NCI-H1092 treated with DMSO at 0.1 percent for 48 hours (cell line): ENCODE data around the gene SLC25A28.

Experiments used
- DNase-seq: peaks from one replicate; lab custom pipeline; 2025; lab: John Stamatoyannopoulos, UW

Gene SLC25A28, protein sequence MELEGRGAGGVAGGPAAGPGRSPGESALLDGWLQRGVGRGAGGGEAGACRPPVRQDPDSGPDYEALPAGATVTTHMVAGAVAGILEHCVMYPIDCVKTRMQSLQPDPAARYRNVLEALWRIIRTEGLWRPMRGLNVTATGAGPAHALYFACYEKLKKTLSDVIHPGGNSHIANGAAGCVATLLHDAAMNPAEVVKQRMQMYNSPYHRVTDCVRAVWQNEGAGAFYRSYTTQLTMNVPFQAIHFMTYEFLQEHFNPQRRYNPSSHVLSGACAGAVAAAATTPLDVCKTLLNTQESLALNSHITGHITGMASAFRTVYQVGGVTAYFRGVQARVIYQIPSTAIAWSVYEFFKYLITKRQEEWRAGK

DNA sequence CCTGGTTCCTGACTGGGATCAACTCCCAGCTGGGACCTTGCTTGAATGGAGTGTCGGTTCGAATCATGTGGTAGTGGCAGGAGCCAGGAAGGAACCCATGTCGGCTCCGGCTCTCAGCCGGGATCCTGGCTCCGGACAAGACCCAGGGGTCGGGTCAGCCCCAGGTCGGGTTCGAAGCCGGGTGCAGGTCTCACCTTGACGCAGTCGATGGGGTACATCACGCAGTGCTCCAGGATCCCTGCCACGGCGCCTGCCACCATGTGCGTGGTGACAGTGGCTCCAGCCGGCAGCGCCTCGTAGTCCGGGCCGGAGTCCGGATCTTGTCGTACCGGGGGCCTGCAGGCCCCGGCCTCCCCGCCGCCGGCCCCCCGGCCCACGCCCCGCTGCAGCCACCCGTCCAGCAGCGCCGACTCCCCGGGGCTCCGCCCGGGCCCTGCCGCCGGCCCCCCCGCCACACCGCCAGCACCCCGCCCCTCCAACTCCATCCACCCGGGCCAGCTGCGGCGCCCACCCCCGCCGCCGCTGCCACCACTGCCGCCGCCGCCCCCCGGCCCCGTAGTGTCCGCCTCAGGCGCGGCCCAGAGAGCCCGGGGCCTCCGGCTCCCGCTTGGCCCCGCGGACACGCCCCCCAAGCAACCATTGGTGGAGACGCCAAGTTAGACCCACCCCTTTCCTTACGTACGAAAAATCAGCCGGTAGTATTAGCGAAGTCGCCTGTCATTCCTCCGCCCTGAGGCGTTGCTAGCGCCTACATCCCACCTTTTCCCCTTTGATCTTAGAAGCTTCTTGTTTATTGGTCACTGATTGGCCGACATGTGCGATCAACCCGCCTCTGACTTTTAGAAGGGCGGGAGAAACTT, at the start of gene SLC25A28:
TSS of gene SLC25A28 (minus strand) at position 589 of the 860 bp plus-strand sequence. CDS start at position 485, 104 bp downstream.
- DNase-seq, result peak; percentile 98

DNA sequence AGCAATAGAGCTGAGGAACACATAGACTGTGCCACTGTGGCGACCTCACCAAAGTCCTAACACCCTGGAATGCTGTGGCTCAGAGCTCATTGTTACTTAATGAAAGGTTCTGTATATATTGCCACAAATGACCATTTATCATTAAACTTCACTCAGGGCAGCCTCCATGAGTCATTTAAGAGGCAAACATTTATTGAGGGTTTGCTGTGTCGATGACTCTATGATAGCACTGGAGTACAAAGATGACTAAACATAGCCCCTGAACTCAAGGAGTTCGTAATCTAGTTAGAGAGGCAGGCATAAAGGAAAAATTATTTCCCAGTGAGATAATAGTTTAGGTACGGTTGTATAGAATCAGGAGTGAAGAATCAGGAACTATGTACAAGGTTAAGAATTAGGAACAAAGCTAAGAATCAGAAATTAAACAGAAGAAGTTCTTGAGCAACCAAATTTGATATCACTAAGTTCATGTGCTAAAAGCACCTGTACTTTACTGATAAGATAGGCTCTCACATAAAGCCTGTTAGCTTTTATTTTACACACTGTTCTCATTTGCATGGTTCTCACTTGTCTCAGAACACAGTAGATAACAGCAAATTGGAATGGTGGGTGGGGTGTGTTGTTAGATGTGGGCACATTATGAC, 47.0 kb upstream of the SLC25A28 start:
- no peak for DNase-seq

DNA sequence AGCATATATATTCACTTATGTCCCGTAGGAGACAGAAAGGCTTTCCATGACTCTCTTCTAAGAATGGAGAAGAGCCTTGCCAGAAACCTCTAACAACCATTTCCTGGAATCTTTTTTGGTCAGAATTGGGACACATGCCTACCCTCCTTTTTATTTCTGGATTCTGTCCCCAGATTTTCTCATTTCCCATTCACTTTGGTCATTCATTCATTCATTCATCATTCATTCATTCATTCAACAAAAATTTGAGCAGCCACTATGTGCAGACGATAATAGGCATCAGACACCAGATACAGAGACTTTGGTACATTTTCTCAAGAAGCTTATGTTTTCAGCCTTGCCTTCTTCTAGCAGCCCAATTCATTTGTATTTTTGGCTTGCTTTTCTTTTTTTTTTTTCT, 45.1 kb upstream of the SLC25A28 start:
- DNase-seq, result no peak

DNA sequence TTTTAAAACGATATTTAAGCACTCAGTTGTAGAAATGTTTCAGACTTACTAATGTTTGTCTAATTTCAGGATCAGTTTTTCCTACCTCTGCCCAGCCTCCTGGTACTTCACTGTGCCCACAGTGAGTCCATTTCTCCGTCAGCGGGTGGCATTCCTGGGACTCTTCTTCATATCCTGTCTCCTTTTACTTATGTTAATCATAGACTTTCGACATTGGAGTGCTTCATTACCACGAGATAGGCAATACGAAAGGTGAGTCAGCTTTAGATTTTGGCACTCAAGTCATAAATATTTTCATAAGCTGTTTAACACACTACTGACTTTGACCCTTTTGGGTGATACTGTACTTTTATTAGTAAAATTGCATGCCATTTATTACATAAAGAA, 41.1 kb upstream of the SLC25A28 start:
- no peak for DNase-seq

DNA sequence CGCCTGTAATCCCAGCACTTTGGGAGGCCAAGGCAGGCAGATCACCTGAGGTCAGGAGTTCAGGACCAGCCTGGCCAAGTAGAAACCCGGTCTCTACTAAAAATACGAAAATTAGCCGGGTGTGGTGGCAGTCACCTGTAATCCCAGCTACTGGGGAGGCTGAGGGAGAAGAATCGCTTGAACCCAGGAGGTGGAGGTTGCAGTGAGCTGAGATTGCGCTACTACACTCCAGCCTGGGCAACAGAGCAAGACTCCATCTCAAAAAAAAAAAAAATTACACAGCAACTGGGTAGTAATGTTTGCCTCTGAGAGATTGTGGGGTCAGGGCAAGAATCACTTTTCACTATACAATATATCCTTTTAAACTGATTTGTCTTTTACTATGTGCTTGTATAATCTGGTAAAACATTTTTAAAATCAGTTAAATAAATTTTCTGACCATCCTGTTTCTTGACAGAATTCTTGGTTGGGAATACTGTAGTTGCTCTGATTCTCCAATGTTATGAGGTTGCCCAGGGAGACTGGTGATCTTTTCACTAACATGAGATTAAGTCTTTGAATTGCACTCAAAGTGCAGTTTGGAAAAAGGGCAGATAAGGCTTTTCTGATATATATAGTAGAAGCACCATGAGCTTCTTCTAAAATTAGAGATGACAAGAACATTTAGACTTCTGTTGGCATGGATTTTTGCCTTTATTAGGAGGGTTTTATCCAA, 40.6 kb upstream of the SLC25A28 start:
- DNase-seq, result no peak

DNA sequence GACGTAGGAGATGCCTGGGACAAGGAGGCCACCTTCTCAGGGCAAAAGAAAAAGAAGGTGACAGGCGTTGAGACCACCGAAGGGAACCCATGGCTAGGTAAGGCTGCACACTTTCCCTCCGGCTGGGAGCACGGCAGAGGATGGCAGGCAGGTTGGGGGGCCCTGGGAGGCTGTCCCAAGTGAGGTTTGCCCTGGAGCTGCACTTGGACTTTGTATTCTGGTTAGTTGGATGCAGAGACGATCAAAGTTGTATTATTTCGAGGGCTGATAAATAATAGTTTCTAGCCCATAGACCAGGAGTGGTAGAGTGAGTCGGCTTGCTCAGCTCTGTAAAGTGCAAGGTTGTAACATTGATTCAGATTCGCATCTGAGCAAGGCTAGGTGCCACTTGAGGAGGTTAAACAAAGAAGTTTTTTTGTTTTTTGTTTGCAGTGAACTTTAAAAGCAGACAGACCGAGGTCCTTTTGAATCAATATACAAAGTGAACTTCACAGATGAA, 39.7 kb upstream of the SLC25A28 start:
- DNase-seq, result no peak

DNA sequence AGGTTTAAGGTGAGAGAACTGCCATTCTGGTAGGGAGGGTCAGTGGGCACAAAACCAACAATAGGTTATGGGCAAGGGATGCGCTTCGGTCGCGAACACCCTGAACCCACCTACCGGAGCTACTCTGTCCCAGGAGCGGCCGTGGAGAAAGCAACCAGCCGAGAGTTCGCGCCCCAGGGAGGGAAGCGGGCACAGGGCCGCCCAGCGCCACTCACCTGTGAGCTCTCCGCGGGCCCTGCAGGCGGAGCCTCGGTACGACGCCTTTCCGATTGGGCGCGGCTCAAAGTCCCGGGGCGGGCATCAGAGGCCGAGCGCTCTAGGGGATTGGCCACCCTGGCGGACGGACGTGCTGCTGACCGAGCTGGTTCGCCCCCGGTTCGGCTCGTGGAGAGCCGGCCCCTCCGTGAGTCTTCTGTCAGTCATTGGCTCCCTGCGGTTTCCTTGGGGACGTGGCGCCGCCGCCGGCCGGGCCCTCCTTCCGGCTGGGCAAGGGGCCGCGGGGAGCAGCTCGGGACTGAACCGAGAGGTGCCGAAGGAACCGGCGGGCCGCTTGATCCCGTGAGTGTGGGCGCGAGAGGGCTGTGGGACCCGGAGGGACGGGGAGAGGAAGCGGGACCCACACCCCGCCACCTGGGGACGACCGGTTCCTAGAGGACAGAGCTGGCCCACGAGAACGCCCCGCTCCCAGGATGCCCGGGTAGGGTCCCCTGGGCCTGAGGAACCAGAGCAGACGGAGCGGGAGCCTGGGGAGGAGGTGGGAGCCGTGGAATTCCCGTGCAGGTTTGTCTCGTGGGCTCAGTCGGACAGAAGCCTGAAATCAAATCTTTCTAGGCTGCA, 39.0 kb upstream of the SLC25A28 start, which contains the start of gene ENTPD7:
TSS of gene ENTPD7 (plus strand) at position 479 of the 837 bp plus-strand sequence. CDS start 448 bp downstream, outside the sequence.
- DNase-seq, result peak; percentile 90

DNA sequence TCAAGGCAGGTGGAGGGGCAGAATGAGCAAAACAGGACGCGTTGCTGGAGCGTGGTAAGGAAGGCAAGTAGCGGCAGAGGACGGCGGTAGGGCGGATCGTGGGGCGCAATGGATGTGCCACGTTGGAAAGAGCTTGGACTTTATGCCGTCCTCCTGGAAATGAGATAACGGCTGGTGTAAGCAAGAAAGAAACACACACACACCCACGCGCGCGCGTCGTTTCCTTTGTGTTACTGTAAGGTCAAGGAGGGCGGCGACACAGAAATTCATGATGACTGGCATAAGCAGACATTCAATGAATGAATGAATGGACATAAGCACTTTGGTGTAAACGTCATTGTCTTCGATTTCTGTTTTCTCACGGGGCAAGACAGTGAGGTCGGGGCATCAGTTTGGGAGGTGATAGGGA, 38.4 kb upstream of the SLC25A28 start:
- peak; percentile 16 for DNase-seq

DNA sequence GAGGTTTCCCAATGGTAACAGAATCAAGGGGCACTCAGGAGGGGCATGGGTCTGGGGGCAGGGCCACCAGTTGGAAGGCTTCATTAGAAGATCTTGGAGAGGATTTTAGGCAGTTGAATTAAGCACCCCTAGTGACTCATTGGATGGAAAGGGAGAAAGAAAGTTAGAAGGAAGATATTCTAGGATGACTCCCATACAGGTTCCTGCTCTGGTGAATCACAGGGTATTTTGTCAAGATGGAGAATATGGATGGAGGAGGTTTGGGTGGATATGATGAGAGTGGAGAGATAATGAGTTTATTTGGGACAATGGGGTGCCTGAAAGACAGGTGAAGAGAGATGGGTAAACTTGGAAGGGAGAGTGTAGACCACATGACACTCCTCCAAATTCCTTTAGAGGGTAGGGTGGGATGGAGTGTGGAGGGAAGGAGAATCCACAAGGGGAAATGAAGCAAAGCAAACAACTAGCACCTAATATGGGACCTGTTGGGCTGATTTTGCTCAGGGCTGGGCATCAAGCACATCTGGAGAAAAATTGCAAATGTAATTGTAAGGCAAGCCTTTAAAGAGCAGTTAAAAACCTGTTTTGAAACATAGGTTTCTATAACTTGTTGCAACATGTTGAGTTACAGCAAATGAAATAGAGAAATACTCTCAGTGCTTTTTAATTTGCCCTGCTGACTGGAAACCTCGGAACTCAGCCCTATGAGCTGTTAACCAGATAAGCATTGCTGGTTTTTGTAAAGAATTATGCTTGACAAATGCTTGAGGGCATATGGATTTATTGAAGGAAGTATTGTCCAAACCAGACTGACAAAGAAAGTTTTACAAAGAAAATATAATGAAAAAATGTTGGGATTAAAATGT, 36.2 kb upstream of the SLC25A28 start:
- DNase-seq, result no peak

DNA sequence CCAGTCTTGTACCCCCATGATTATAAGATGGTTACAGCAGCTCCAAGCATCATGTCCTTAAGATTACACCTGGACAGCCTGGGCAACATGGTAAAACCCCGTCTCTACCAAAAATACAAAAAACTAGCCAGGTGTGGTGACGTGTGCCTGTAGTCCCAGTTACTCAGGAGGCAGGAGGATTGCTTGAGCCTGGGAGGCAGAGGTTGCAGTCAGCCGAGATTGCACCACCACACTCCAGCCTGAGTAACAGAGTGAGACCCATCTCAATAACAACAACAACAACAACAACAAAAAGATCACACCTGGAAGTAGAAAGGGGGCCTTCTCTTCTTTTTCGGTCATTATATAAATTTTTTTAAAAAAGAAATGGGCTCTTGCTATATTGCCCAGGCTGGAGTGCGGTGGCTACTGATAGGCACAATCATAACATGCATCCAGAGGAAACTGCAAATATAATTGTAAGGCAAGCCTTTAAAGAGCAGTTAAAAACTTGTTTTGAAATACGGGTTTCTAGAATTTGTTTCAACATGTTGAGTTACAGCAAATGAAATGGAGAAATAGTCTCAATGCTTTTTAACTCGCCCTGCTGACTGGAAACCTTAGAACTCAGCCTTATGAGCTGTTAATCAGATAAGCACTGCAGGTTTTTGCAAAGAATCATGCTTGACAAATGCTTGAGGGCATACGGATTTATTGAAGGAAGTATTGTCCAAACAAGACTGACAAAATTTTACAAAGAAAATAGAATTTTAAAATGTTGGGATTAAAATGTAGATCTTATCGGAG, 34.3 kb upstream of the SLC25A28 start:
- DNase-seq, result no peak

DNA sequence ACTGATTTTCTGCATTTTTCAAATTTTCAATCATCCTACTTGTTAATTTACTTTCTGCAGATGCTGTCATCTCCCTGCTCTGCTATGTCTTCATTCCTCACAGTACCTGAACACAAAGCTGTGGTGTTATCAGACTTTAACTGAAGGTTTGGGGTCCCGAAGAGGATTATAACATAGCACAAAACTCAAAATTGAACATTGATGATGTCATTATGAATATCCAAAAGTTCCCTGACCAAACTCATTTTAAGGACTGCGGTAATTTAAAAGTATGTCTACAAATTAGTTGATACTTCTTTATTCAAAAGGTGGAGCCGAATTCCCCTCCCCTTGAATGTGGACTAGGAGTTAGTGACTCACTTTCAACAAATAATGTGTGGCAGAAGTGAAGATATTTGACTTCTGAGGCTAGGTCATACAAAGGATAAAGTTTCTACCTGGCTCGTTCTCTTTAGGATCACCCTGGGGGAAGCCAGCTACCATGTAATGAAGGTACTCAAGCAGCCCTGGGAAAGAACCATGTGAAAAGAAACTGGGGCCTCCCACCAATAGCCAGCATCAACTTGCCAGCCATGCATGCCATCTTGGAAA, 32.7 kb upstream of the SLC25A28 start:
- DNase-seq, result no peak

DNA sequence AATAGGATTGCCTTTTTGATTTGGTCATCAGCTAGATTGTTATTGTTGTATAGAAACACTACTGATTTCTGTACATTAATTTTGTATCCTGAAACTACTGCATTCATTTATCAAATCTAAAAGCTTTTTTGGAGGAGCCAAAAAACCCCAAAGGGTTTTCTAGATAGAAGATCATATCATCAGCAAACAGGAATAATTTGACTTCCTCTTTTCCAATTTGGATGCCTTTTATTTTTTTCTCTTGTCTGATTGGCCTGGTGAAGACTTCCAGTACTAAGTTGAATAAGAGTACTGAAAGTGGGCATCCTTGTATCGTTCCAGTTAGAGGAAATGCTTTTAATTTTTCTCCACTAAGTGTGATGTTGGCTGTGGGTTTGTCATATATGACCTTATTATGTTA, 28.5 kb upstream of the SLC25A28 start:
- DNase-seq, result no peak

DNA sequence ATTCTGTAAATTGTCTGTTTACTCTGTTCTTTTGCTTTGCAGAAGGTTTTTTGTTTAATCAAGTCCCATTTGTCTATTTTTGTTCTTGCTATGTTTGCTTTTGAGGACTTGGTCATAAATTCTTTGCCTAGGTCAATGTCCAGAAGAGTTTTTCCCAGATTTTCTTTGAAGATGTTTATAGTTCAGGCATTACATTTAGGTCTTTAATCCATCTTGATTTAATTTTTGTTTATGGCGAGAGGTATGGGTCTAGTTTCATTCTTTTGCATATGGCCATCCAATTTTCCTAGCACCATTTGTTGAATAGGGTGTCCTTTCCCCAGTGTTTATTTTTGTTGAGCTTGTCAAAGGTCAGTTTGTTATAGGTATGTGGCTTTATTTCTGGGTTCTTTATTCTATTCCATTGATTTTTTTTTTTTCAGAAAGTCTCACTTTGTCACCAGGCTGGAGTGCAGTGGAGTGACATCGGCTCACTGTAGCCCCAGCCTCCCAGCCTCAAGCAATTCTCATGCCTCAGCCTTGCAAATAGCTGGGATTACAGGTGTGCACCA, 27.4 kb upstream of the SLC25A28 start:
- no peak for DNase-seq

DNA sequence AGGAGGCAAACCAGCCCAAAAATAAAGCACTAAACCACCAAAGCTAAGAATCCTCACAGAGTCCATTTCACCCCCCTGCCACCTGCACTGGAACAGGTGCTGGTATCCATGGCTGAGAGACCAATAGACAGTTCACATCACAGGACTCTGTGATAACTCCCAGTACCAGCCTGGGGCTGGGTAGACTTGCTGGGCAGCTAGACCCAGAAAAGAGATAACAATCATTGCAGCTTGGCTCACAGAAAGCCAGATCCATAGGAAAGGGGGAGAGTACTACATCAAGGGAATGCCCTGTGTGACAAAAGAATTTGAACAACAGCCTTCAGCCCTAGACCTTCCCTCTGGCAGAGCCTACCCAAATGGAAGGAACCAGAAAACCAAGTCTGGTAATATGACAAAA, 13.6 kb upstream of the SLC25A28 start:
- no peak for DNase-seq

DNA sequence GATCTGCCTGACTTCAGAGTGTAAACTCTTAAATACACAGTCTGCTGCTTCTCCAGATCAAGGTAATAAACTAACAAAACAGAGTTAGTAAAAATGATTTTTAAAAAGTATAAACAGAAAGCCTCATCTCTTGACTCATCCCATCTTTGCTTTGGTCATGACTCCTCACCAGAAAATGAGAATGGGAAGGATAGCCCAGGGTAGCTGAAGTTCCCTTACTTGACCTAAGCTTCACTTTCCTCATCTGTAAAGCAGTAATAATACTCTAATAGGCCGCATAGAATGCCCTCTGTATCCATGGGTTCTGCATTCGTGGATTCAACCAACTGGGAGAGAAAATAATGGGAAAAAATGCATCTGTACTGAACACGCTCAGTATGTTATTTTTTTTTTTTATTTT, 11.3 kb upstream of the SLC25A28 start:
- DNase-seq, result no peak

DNA sequence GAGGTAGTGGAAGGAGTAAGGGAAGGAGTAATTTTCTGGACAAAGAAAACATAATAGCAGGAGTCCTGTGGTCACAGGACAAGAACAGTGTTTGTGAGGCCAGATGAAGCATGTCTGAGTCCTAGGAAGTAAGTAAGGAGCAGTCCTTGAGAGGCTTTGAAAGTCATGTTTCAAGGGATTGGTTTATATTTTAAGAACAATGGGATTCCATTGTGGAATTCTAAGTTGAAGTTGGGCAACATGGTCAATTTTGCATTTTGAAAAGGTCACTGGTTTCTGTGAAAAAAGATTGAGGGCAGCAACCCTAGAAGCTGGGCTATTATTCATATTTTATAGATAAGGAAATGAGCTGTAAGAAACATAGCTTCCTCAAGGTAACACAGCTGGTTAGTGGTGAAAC, 10.8 kb upstream of the SLC25A28 start:
- no peak for DNase-seq

DNA sequence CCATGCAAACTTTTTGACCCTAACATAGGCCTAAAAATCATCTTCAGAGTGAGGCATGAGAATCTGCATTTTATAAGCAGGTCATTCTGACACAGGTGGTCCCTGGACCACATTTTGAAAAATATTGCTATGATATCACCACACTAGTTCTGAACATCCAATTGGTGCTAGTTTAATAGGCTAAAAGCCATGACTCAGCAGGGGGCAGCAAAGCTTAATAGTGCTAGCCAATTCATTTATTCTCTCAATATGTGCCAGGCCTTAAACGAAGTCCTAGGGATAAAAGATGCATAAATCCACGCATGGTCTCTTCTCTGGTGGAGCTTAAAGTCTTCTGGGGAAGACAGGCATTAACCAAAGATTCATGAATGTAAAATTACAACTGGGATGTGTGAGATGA, 10.2 kb upstream of the SLC25A28 start:
- no peak for DNase-seq

DNA sequence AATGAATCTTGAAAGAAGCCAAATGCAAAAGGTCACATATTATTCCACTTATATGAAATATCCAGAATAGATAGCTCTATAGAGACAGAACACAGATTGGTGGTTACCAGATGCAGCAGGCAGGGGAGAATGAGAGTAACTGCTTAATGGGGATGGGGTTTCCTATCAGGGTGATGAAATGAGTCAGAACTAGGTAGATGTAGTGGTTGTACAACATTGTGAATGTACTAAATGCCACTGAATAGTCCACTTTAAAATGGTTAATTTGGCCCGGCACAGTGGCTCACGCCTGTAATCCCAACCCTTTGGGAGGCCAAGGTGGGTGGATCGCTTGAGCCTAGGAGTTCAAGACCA, 9.4 kb upstream of the SLC25A28 start:
- no peak for DNase-seq
